Uterus (tissue), 4 donors: ENCODE results near the gene NEGR1. TPM values are rescaled to one million over a fixed set of nuclear protein-coding genes. Genes with fewer than 3 reads are reported as not detected.

Experiments used
- DNase-seq, 2 donors: peaks; one replicate each; pipeline ENCODE4 v3.0.0-alpha.2; 2019 to 2020
- H3K27ac ChIP-seq, 2 donors: fragments of 200-600 bp; sonication (generic); 1 replicate in 1 of 2; 2 replicates in 1 of 2; pipeline ENCODE4 v1.5.1; 2016 to 2018
- H3K27me3 ChIP-seq, 2 donors: fragments of 200-600 bp; sonication (generic); one replicate each; pipeline ENCODE4 v1.5.1; 2018 to 2019; ENCODE audit warnings: control low read depth in 1 of 2
- H3K36me3 ChIP-seq, 2 donors: fragments of 200-600 bp; sonication (generic); one replicate each; pipeline ENCODE4 v1.5.1; 2019; ENCODE audit warnings: control low read depth in 1 of 2
- H3K4me1 ChIP-seq, 2 donors: fragments of 200-600 bp; sonication (generic); one replicate each; pipeline ENCODE4 v1.5.1; 2018 to 2019; ENCODE audit warnings: control low read depth in 1 of 2
- H3K4me3 ChIP-seq, 2 donors: fragments of 200-600 bp; sonication (generic); 1 replicate in 1 of 2; 2 replicates in 1 of 2; pipeline ENCODE4 v1.5.1; 2018 to 2019; ENCODE audit warnings: mild to moderate bottlenecking in 1 of 2
- H3K9me3 ChIP-seq, 2 donors: fragments of 200-600 bp; sonication (generic); one replicate each; pipeline ENCODE4 v1.5.1; 2019; ENCODE audit warnings: control low read depth in 1 of 2
- CTCF ChIP-seq, 4 experiments: fragments of 200-600 bp in 2 of 4; fragments of 450-650 bp in 2 of 4; sonication (generic) in 2 of 4; IDR thresholded peaks; one replicate each; pipeline ENCODE4 v1.5.1; 2016 to 2019; ENCODE audit warnings: antibody characterized with exemption in 4 of 4, mild to moderate bottlenecking in 2 of 4, moderate library complexity in 1 of 4
- POLR2A ChIP-seq, 2 donors: fragments of 450-650 bp; IDR thresholded peaks; one replicate each; pipeline ENCODE4 v1.6.1; 2016; ENCODE audit warnings: antibody characterized with exemption in 2 of 2, mild to moderate bottlenecking in 1 of 2, moderate library complexity in 1 of 2
- intact Hi-C: fragments of 100-400 bp; cut with DNase I; formaldehyde crosslinking; loops from one replicate; pipeline ENCODE4 v1.15.1; 2023; ENCODE audit warnings: low total_unique reads
- total RNA-seq, 4 donors: library from RNA; depleted of rRNA in 3 of 4; stranded (reverse); fragments of >200 nt in 3 of 4; gene quantifications; one replicate each; pipeline versions ENCODE4 v1.1.0 to v1.2.4, GENCODE V29; 2014 to 2023
- donor health status: DM: yes; HTN: yes; CAD: no.

Gene NEGR1
- total RNA-seq, 4 donors from 2014 or later = 6.7 to 42.9 (median 33.3) TPM

DNA sequence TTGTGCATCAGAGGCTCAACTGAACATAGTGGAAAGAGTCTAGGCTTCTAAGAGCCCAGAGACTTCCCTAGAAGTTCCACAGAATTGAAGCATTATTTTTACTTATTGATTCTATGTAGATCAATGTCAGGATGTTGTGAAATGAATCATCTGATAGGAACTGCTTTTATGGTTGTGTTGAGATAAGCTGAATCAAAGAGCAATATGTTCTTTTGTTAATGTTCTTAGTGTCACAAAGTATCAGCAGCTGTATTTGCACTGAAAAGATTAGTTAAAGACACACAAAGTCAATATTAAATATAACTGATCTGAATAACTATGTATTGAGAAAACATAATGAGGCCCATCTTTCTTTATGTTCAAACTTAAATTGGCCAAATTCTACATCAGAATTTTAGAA lies 770.8 kb downstream of the NEGR1 start:
- no peaks in the 10 kb centered on the region for H3K36me3 ChIP-seq
- TF ChIP-seq POLR2A (IDR thresholded peaks at IDR 0.05) = no peak
- no peaks in the 10 kb centered on the region for H3K4me1 ChIP-seq
- H3K27me3 ChIP-seq = no peaks in the 10 kb centered on the region
- H3K27ac ChIP-seq = no peak overlapping the region
- no peaks in the 10 kb centered on the region for H3K9me3 ChIP-seq
- H3K4me3 ChIP-seq = no peak overlapping the region
- no peak for DNase-seq
- intact Hi-C loops = no loop called here

DNA sequence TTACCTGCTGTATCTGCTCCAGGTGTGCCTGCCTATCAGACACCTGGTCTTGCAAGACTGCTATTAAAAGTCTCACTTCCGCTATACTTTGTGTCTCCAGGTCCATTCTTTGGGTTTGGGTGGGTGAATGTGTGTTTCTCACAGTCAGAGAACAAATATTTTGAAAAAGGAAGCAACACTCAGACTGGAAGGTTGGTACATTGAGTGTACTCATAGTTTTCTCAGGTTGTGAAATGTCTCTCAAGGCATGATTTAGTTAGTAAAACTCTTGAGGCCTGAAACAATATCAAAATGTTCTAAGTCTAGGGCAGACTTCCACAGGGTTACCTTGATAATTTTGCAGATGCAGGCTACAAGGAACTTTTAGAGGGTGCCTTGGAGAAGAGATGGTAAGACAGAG lies 771.6 kb downstream of the NEGR1 start:
- no peaks in the 10 kb centered on the region for H3K4me1 ChIP-seq
- H3K9me3 ChIP-seq = no peaks in the 10 kb centered on the region
- H3K27me3 ChIP-seq = no peaks in the 10 kb centered on the region
- no peaks in the 10 kb centered on the region for H3K36me3 ChIP-seq
- H3K4me3 ChIP-seq = no peak overlapping the region
- DNase-seq = no peak
- no peak for TF ChIP-seq CTCF (IDR thresholded peaks at IDR 0.05)
- no peak for TF ChIP-seq POLR2A (IDR thresholded peaks at IDR 0.05)
- H3K27ac ChIP-seq = no peak overlapping the region
- intact Hi-C loops = no loop called here

- no peak for DNase-seq
- intact Hi-C loops = no loop called here
- no peak for TF ChIP-seq CTCF (IDR thresholded peaks at IDR 0.05)
- no peak for TF ChIP-seq POLR2A (IDR thresholded peaks at IDR 0.05)
- Histone ChIP-seq H3K4me1 (no peaks in the 10 kb centered on the region), H3K36me3 (no peaks in the 10 kb centered on the region), H3K9me3 (no peaks in the 10 kb centered on the region), H3K27me3 (no peaks in the 10 kb centered on the region), H3K27ac (no peak overlapping the region), H3K4me3 (no peak overlapping the region)
These were observed 773.2 kb downstream of the NEGR1 start for GRCh38 chr1:71509051-71509595.

DNA sequence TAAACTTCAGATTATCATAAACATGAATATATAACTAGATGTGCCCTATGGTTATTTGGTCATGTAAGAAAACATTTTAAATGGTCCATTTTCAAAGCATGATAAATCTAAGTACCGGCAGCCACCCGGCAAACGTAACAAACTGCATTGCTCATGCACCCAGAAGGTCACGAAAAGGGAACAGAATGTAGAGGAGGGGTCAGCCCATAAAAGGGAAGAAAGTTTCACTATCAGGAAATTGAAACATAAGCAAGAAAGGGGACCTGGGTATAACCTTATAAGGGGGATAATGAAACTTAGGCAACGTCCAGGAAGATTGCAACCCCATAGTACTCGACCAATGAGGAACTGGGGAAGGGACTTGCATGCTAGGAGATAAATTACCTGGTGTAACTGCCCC lies 780.3 kb downstream of the NEGR1 start:
- intact Hi-C loops = no loop called here
- H3K4me3 ChIP-seq = no peak overlapping the region
- no peak overlapping the region for H3K27ac ChIP-seq
- H3K36me3 ChIP-seq = no peaks in the 10 kb centered on the region
- TF ChIP-seq POLR2A (IDR thresholded peaks at IDR 0.05) (no peak), CTCF (IDR thresholded peaks at IDR 0.05) (no peak)
- H3K27me3 ChIP-seq = no peaks in the 10 kb centered on the region
- no peaks in the 10 kb centered on the region for H3K9me3 ChIP-seq
- DNase-seq = no peak
- no peaks in the 10 kb centered on the region for H3K4me1 ChIP-seq

- DNase-seq = no peak
- Histone ChIP-seq H3K9me3 (no peaks in the 10 kb centered on the region), H3K4me3 (no peak overlapping the region), H3K27me3 (no peaks in the 10 kb centered on the region), H3K4me1 (no peaks in the 10 kb centered on the region), H3K27ac (no peak overlapping the region), H3K36me3 (no peaks in the 10 kb centered on the region)
- intact Hi-C loops = no loop called here
- no peak for TF ChIP-seq POLR2A (IDR thresholded peaks at IDR 0.05)
These were observed 783.8 kb downstream of the NEGR1 start for GRCh38 chr1:71498542-71498941.

DNA sequence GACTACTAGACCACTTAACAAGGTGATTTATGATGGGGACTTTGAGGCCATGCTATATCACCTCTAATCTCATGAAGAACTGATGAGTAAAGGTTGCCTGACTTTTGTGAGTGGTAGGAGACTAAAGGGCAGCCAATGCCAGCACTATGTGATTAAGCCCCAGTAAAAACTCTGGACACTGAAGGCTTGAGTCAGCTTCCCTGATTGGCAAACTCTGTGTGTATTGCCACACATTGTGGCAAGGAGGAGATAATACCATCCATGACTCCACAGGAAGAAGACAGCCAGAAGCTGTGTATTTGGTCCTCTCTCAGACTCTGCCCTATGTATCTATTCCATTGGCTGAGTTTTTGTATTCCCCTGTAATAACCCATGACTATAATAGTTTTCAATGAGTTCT lies 788.2 kb downstream of the NEGR1 start:
- intact Hi-C loops = no loop called here
- TF ChIP-seq CTCF (IDR thresholded peaks at IDR 0.05) (no peak), POLR2A (IDR thresholded peaks at IDR 0.05) (no peak)
- no peak for DNase-seq
- Histone ChIP-seq H3K27me3 (no peaks in the 10 kb centered on the region), H3K9me3 (no peaks in the 10 kb centered on the region), H3K27ac (no peak overlapping the region), H3K36me3 (no peaks in the 10 kb centered on the region), H3K4me3 (no peak overlapping the region), H3K4me1 (no peaks in the 10 kb centered on the region)
